ENCODE results near the gene EMX2.

EMX2 gene

GRCh38 chr10:117532003-117532385 is 10.6 kb upstream of the EMX2 start:
- DNase-seq (ENCODE audit: low read depth): no peak

- no peak for DNase-seq (ENCODE audit: low read depth)
These were observed 10.0 kb upstream of the EMX2 start for GRCh38 chr10:117532451-117533107.

GRCh38 chr10:117533507-117534281 is 8.9 kb upstream of the EMX2 start:
- no peak for DNase-seq (ENCODE audit: low read depth)

- no peak for DNase-seq (ENCODE audit: low read depth)
These were observed 7.9 kb upstream of the EMX2 start for GRCh38 chr10:117534321-117535297.

- no peak for DNase-seq (ENCODE audit: low read depth)
These were observed 7.1 kb upstream of the EMX2 start for GRCh38 chr10:117535298-117536071.

GRCh38 chr10:117536072-117536865 is 6.3 kb upstream of the EMX2 start:
- DNase-seq (ENCODE audit: low read depth): no peak

- DNase-seq (ENCODE audit: low read depth): no peak
These were observed 5.6 kb upstream of the EMX2 start for GRCh38 chr10:117536866-117537435.

- no peak for DNase-seq (ENCODE audit: low read depth)
These were observed 5.1 kb upstream of the EMX2 start for GRCh38 chr10:117537436-117537903.

GRCh38 chr10:117537904-117538524 is 4.5 kb upstream of the EMX2 start:
- no peak for DNase-seq (ENCODE audit: low read depth)

- no peak for DNase-seq (ENCODE audit: low read depth)
These were observed 3.2 kb upstream of the EMX2 start for GRCh38 chr10:117539361-117539773.

- DNase-seq (ENCODE audit: low read depth): no peak
These were observed 2.5 kb upstream of the EMX2 start for GRCh38 chr10:117539903-117540639.

- no peak for DNase-seq (ENCODE audit: low read depth)
These were observed 1.7 kb upstream of the EMX2 start for GRCh38 chr10:117540640-117541404.

GRCh38 chr10:117541405-117541908 is 1.1 kb upstream of the EMX2 start:
- DNase-seq (ENCODE audit: low read depth): no peak

- no peak for DNase-seq (ENCODE audit: low read depth)
These were observed 439 bp upstream of the EMX2 start for GRCh38 chr10:117541909-117542705.

- DNase-seq (ENCODE audit: low read depth): no peak
These were observed 868 bp downstream of the EMX2 start for GRCh38 chr10:117543225-117544003.

- no peak for DNase-seq (ENCODE audit: low read depth)
These were observed 1.6 kb downstream of the EMX2 start for GRCh38 chr10:117544004-117544701.
